Activated naive CD4-positive, alpha-beta T cell (primary cell): Measurements from ENCODE around the gene PPP1R16B.

ENCODE experiments used
- DNase-seq, 4 experiments: peaks; one replicate each; lab custom pipeline; 2025; lab: John Stamatoyannopoulos, UW

The PPP1R16B gene

DNA sequence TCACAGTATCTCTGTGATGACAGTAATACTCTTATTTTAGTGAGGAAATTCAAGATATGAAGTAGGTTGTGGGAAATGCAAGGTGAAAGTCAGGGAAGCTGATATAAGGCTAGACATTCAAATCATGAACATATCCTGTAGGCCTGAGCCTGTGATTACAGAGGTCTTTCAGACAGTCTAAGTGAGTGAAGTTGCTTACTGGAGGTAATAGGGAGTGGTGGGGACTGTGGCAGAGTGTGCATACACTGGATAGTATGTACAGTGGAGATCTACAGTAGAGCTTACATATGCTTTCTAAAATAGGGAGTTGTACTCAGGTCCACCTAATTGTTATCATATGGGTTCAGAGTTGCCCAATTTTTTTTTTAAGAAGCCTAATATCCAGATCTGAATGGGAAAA is 159.8 kb downstream of the PPP1R16B start:
- no peak for DNase-seq

DNA sequence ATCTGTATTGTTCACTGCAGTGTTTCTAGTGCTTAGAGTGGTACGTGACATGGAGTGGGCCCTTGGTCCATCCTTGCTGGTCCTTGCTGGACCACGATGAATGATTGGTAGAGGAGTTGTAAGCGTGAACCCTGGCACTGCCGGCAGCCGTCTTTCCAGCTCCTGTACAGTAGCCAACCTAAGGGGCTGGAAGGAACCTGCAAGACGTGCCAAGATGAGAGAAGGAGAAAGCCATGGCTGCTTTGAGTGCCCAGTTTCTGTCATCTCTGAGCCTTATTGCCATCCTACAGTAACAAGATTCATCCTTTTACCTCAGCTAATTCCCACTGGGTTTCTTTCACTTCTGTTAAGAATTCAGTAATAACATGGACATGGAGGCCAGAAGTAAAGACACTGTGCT is 162.6 kb downstream of the PPP1R16B start:
- no peak for DNase-seq

DNA sequence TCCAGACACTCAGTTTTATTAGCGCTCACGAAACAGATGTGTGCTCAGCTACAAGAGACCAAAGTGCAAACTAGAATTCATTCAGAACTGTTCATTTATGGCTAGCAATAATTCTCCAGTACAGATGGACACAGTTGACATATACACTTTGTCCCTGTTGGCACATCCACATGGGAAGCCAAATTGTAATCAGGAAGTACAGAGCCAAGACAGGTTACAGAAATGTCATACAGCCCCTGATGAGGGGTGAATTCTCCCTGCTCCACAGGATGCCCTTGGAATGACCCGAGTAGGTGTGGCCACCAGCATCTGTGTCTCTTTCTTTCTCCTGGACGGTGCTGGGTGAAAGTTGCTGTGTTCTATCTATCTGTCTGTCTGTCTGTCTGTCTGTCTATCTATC is 164.2 kb downstream of the PPP1R16B start:
- no peak for DNase-seq

DNA sequence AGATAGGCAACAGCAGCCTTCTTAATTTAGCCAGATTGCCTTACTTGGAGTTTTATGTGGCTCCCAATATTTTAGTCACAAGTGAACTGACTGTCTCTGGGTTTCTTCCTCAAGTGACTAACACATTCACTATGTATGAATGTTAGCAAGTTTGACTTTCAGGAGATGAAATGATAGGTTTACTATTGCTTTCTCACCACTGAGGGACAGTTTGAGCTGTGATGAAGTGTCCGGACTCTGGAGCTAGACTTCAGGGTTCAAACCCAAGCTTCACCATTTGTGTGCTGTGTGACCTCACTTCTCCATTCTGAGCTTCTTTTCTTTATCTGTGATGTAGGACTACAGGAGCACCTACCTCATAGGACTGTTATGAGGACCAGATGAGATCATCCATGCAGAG is 164.8 kb downstream of the PPP1R16B start:
- DNase-seq, result no peak
